Subcutaneous abdominal adipose tissue (tissue), 5 donors: ENCODE data around the gene HSDL2.
"Not testable (repeated sequence)": the region's sequence is repeated elsewhere in the genome, so short reads cannot be mapped to it uniquely, and the experiment has no call there.

Source experiments
- H3K27ac ChIP-seq: one replicate; pipeline ENCODE4 v1.7.0; 2013; ENCODE audit warnings: low read depth, mild to moderate bottlenecking, inconsistent platforms, low read length, moderate library complexity
- H3K27me3 ChIP-seq, 5 donors: one replicate each; pipeline ENCODE4 v1.7.0; 2013; ENCODE audit warnings: low read length in 5 of 5, inconsistent platforms in 1 of 5; ENCODE audit not compliant: control insufficient read depth in 5 of 5, insufficient read depth in 4 of 5
- H3K36me3 ChIP-seq, 5 donors: one replicate each; pipeline ENCODE4 v1.7.0; 2013; ENCODE audit warnings: low read length in 5 of 5; ENCODE audit not compliant: control insufficient read depth in 5 of 5, insufficient read depth in 5 of 5
- H3K4me1 ChIP-seq, 5 donors: one replicate each; pipeline ENCODE4 v1.7.0; 2013; ENCODE audit warnings: low read length in 5 of 5, mild to moderate bottlenecking in 3 of 5, moderate library complexity in 1 of 5; ENCODE audit not compliant: control insufficient read depth in 5 of 5, insufficient read depth in 5 of 5
- H3K4me3 ChIP-seq, 5 donors: one replicate each; pipeline ENCODE4 v1.7.0; 2013; ENCODE audit warnings: low read length in 5 of 5, low read depth in 1 of 5
- H3K9ac ChIP-seq, 5 donors: one replicate each; pipeline ENCODE4 v1.7.0; 2013; ENCODE audit warnings: low read length in 5 of 5, mild to moderate bottlenecking in 4 of 5, moderate library complexity in 3 of 5
- H3K9me3 ChIP-seq, 5 donors: one replicate each; pipeline ENCODE4 v1.7.0; 2013; ENCODE audit warnings: low read length in 5 of 5; ENCODE audit not compliant: control insufficient read depth in 5 of 5
- donor health status: healthy.
- donor health status: healthy.
- donor health status: healthy.
- donor health status: healthy.
- donor health status: healthy.

HSDL2 gene

DNA sequence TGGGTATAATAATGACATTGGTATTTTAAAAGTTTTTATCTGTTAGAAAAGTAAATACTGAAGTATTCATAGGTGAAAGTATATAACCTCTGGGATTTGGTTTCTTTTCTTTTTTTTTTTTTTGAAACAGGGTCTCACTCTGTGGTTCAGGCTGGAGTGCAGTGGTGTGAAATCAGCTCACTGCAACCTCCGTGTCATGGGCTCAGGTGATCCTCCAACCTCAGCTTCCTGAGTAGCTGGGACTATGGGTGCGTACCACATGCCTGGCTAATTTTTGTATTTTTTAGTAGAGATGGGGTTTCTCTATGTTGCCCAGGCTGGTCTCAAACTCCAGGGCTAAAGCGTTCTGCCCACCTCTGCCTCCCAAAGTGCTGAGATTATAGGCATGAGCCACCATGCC lies 7.2 kb downstream of the HSDL2 start:
- no peak overlapping the region for H3K4me3 ChIP-seq
- no peak overlapping the region for H3K27ac ChIP-seq

DNA sequence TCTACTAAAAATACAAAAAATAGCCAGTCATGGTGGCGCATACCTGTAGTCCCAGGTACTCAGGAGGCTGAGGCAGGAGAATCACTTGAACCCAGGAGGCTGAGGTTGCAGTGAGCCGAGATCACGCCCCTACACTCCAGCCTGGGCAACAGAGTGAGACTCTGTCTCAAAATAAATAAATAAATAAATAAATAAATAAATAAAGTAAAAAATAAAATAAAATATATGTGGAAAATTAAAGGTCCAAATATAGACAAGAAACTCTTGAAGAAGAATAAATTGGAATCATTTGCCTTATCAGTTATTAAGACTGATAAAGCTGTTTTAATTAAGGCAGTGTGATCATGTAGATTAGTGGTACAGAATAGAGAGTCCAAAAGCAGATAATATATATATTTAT lies 10.0 kb downstream of the HSDL2 start:
- not testable (repeated sequence) for H3K4me1 ChIP-seq, H3K27ac ChIP-seq, H3K4me3 ChIP-seq, H3K9me3 ChIP-seq, H3K36me3 ChIP-seq, H3K27me3 ChIP-seq, H3K9ac ChIP-seq

More for the DNA sequence above, 7.2 kb downstream of the HSDL2 start:
- Histone ChIP-seq H3K9ac (no peak overlapping the region), H3K27me3 (no peaks in the 10 kb centered on the region), H3K4me1 (peaks cover 0 to 29% (median 21%) of the 10 kb centered on the region in 5 donors), H3K9me3 (no peaks in the 10 kb centered on the region), H3K36me3 (peaks cover 0 to 6% (median 0%) of the 10 kb centered on the region in 5 donors)

DNA sequence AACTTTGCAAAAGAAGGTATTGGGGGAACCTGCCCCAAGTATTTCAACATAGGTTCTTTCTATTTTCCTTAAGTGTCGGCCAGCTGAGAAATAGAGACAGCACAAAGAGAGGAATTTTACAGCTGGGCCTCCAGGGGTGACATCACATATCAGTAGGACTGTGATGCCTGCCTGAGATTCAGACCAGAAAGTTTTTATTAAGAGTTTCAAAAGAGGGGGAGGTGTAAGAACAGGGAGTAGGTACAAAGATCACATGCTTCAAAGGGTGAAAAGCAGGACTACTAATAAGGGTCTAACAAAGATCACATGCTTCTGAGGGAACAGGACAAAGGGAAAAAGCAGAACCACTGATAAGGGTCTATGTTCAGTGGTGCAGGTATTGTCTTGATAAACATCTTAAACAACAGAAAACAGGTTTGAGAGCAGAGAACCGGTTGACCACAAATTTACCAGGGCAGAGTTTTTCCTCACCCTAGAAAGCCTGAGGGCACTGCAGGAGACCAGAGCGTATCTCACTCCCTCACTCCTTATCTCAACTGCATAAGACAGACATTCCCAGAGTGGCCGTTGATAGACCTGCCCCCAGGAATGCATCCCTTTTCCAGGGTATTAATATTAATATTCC lies 12.1 kb downstream of the HSDL2 start:
- not testable (repeated sequence) for H3K4me3 ChIP-seq, H3K27ac ChIP-seq, H3K9ac ChIP-seq

GRCh38 chr9:112393146-112393545 lies 13.2 kb downstream of the HSDL2 start:
- H3K9me3 ChIP-seq, H3K27me3 ChIP-seq, H3K9ac ChIP-seq, H3K4me3 ChIP-seq, H3K27ac ChIP-seq, H3K4me1 ChIP-seq: not testable (repeated sequence)
- H3K36me3 ChIP-seq = peaks cover 0 to 12% (median 4%) of the 10 kb centered on the region in 5 donors

More for the DNA sequence above, 12.1 kb downstream of the HSDL2 start:
- H3K36me3 ChIP-seq = peaks cover 0 to 10% (median 6%) of the 10 kb centered on the region in 5 donors
- H3K4me1 ChIP-seq, H3K9me3 ChIP-seq, H3K27me3 ChIP-seq: not testable (repeated sequence)

GRCh38 chr9:112396416-112396815 lies 16.5 kb downstream of the HSDL2 start:
- no peak overlapping the region for H3K4me3 ChIP-seq
- peaks cover 0 to 12% (median 4%) of the 10 kb centered on the region in 5 donors for H3K36me3 ChIP-seq
- no peak overlapping the region for H3K27ac ChIP-seq
- H3K9ac ChIP-seq = no peak overlapping the region
- no peaks in the 10 kb centered on the region for H3K27me3 ChIP-seq
- H3K9me3 ChIP-seq = no peaks in the 10 kb centered on the region
- peaks cover 0 to 6% (median 0%) of the 10 kb centered on the region in 5 donors for H3K4me1 ChIP-seq

- peaks cover 0 to 12% (median 4%) of the 10 kb centered on the region in 5 donors for H3K36me3 ChIP-seq
- no peaks in the 10 kb centered on the region for H3K27me3 ChIP-seq
- no peak overlapping the region for H3K4me3 ChIP-seq
- no peak overlapping the region for H3K27ac ChIP-seq
- H3K9ac ChIP-seq = no peak overlapping the region
- H3K4me1 ChIP-seq = peaks cover 0 to 6% (median 0%) of the 10 kb centered on the region in 5 donors
- no peaks in the 10 kb centered on the region for H3K9me3 ChIP-seq
These were observed 17.0 kb downstream of the HSDL2 start for GRCh38 chr9:112396872-112397271.

DNA sequence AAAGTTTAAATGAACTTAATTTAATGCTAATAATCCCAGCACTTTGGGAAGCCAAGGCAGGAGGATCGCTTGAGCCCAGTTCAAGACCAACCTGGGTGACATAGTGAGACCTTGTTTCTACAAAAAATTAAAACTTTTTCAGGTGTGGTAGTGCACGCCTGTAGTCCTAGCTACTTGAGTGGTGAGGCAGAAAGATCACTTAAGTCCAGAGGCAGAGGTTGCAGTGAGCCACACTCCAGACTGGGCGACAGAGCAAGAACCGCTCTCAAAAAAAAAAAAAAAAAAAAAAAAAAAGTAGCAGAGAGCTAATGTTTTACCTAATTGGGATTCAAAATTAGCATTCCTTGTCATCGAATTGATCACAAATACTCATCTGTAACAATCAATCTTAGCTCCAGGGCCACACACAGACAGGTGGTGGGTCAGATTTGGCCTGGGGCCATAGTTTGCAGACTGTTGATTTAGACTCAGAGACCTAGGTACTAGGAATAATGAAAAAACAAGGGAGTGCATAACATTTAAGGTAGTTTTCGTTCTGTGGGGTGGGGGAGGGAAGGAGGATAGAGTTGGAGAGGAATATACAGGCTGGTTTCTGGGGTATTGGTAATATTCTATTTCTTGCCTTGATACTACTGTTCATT lies 21.4 kb downstream of the HSDL2 start:
- no peak overlapping the region for H3K4me3 ChIP-seq
- no peaks in the 10 kb centered on the region for H3K27me3 ChIP-seq
- peak overlapping the region in 1 of 5 donors; percentile 20 for H3K9ac ChIP-seq
- H3K9me3 ChIP-seq = no peaks in the 10 kb centered on the region
- peaks cover 3 to 19% (median 10%) of the 10 kb centered on the region in 5 donors for H3K36me3 ChIP-seq
- H3K4me1 ChIP-seq = peaks cover 0 to 13% (median 8%) of the 10 kb centered on the region in 5 donors
- H3K27ac ChIP-seq = no peak overlapping the region

GRCh38 chr9:112403614-112404201 lies 23.8 kb downstream of the HSDL2 start:
- H3K4me1 ChIP-seq = peaks cover 0 to 13% (median 8%) of the 10 kb centered on the region in 5 donors
- no peak overlapping the region for H3K27ac ChIP-seq
- no peak overlapping the region for H3K9ac ChIP-seq
- peaks cover 10 to 28% (median 22%) of the 10 kb centered on the region in 5 donors for H3K36me3 ChIP-seq
- H3K9me3 ChIP-seq = no peaks in the 10 kb centered on the region
- H3K4me3 ChIP-seq = no peak overlapping the region
- no peaks in the 10 kb centered on the region for H3K27me3 ChIP-seq

GRCh38 chr9:112404508-112404932 lies 24.6 kb downstream of the HSDL2 start:
- no peaks in the 10 kb centered on the region for H3K27me3 ChIP-seq
- no peak overlapping the region for H3K27ac ChIP-seq
- H3K36me3 ChIP-seq = peaks cover 12 to 34% (median 24%) of the 10 kb centered on the region in 5 donors
- no peak overlapping the region for H3K4me3 ChIP-seq
- peaks cover 0 to 13% (median 8%) of the 10 kb centered on the region in 5 donors for H3K4me1 ChIP-seq
- H3K9me3 ChIP-seq = no peaks in the 10 kb centered on the region
- no peak overlapping the region for H3K9ac ChIP-seq

DNA sequence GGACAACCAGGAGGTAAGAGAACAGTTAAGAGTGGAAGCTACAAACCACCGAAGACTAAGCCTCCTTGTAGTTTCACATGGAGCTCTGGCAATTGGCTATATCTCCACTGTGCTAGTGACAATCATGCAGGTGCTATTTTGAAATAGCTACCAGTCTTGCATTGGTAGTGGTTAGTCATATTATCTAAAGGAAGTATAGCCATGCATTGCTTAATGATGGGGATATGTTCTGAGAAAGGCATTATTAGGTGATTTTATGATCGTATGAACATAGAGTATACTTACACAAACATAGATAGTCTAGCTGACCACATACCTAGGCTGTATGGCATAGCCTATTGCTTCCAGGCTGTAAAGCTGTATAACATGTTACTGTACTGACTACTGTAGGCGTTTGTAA lies 28.4 kb downstream of the HSDL2 start:
- no peak overlapping the region for H3K4me3 ChIP-seq
- no peak overlapping the region for H3K27ac ChIP-seq
- peaks cover 0 to 27% (median 8%) of the 10 kb centered on the region in 5 donors for H3K4me1 ChIP-seq
- no peaks in the 10 kb centered on the region for H3K27me3 ChIP-seq
- H3K36me3 ChIP-seq = peaks cover 26 to 48% (median 28%) of the 10 kb centered on the region in 5 donors
- no peak overlapping the region for H3K9ac ChIP-seq
- no peaks in the 10 kb centered on the region for H3K9me3 ChIP-seq
